Naive B cell (primary cell): Measurements from ENCODE around the gene DHX16. TPM values are rescaled to one million over a fixed set of nuclear protein-coding genes. Genes with fewer than 3 reads are reported as not detected.

Experiments used
- ATAC-seq, 2 donors: fragments of 150-1000 bp; cut with Tn5 transposase; 2 replicates each; pipeline ENCODE4 v1.10.0; 2021; ENCODE audit warnings: low read depth in 2 of 2, mild to moderate bottlenecking in 2 of 2, moderate library complexity in 2 of 2
- DNase-seq: peaks from one replicate; pipeline ENCODE4 v3.0.0; 2022
- H3K27ac Mint-ChIP-seq, 6 donors: one replicate each; pipeline ENCODE4 v1.8.0; 2020 to 2022; ENCODE audit warnings: mild to moderate bottlenecking in 6 of 6, mixed read lengths in 6 of 6, moderate library complexity in 5 of 6, inconsistent platforms in 2 of 6
- H3K27me3 Mint-ChIP-seq, 3 donors: one replicate each; pipeline ENCODE4 v1.8.0; 2021 to 2022; ENCODE audit warnings: mixed read lengths in 3 of 3, mild to moderate bottlenecking in 1 of 3
- H3K36me3 Mint-ChIP-seq, 2 donors: one replicate each; pipeline ENCODE4 v1.8.0; 2020 to 2022; ENCODE audit warnings: mixed read lengths in 2 of 2, inconsistent platforms in 1 of 2, mild to moderate bottlenecking in 1 of 2
- H3K4me1 Mint-ChIP-seq, 3 donors: one replicate each; pipeline ENCODE4 v1.8.0; 2020 to 2022; ENCODE audit warnings: mixed read lengths in 3 of 3, inconsistent platforms in 1 of 3, mild to moderate bottlenecking in 1 of 3, moderate library complexity in 1 of 3
- H3K4me3 Mint-ChIP-seq, 8 donors: one replicate each; pipeline ENCODE4 v1.8.0; 2020 to 2022; ENCODE audit warnings: mild to moderate bottlenecking in 8 of 8, mixed read lengths in 8 of 8, moderate library complexity in 8 of 8, inconsistent platforms in 2 of 8
- H3K9me3 Mint-ChIP-seq, 7 donors: one replicate each; pipeline ENCODE4 v1.8.0; 2020 to 2022; ENCODE audit warnings: mixed read lengths in 7 of 7, mild to moderate bottlenecking in 5 of 7, inconsistent platforms in 2 of 7, moderate library complexity in 1 of 7
- polyA plus RNA-seq, 6 donors: library from polyadenylated mRNA; unstranded; fragments of 300-500 nt; fragmentation: Illumina TruSeq; gene quantifications; one replicate each; pipeline ENCODE4 v1.2.3, GENCODE V29; 2021; ENCODE audit warnings: low read depth in 6 of 6

The DHX16 gene
- polyA plus RNA-seq, 6 donors from 2014 or later = 4.2 to 27.0 (median 16.1) TPM

DNA sequence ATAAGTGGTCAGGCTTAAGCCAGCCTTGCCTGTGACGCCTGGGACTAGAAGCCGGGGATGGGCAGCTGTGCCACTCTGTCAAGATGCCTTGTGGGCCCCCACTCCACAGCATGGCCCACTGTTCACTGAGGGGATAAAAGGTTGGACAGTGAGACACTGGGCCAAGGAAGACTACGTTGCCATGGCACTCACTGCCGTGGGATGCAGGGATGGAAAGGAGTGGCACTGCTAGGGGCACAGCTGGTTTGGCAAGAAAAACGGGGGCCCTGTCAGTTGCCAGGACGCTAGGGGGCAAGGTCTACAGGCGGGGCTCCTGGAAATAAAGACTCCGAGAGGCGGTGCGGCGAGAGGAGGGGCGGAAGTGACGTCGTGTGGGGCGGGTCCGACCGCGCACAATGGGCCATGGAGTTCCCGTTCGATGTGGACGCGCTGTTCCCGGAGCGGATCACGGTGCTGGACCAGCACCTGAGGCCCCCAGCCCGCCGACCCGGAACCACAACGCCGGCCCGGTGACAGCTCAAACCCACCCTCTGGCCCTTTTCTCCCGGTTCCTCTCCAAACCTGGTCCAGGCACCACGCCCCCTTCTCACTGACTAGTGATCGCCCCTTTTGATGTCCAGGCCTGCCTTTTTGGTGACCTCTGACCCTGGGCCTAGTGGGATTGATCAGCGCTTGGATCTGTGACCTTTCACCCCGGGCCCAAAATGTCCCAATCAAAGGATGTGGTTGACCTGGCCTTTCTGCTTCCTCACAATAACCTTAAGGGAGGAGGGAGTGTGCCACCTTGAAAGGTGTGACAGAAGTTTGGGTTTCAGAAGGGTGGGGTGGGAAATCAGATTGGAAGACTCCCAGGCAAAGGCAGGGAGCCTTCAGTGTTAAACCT lies 46.1 kb downstream of the DHX16 start, which contains the start of gene ATAT1:
TSS of gene ATAT1 (plus strand) at position 391 of the 883 bp plus-strand sequence.
- H3K4me3 Mint-ChIP-seq = peak within 1 kb of the TSS; percentile 87 to 95 (median 90)

DNA sequence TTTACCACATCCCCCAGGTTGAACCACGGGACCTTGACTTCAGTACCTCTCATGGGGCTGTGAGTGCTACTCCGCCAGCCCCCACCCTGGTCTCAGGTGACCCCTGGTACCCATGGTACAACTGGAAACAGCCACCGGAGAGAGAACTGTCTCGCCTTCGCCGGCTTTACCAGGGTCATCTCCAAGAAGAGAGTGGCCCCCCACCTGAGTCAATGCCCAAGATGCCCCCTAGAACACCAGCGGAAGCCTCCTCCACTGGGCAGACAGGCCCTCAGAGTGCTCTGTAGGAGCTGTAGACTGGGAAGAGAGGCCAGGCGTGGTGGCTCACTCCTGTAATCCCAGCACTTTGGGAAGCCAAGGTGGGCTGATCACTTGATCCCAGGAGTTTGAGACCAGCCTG lies 47.3 kb downstream of the DHX16 start:
- H3K4me1 Mint-ChIP-seq = peaks cover 19 to 33% (median 25%) of the 10 kb centered on the region in 3 donors
- H3K27ac Mint-ChIP-seq = peak overlapping the region in 3 of 6 donors; percentile 41 to 93 (median 93)
- no peaks in the 10 kb centered on the region for H3K27me3 Mint-ChIP-seq
- peak overlapping the region in 4 of 8 donors; percentile 65 to 89 (median 83) for H3K4me3 Mint-ChIP-seq
- ATAC-seq = no peak
- peaks cover 0 to 14% of the 10 kb centered on the region in 2 donors for H3K36me3 Mint-ChIP-seq
- H3K9me3 Mint-ChIP-seq = no peaks in the 10 kb centered on the region
- DNase-seq = no peak

More for the DNA sequence above, 46.1 kb downstream of the DHX16 start, which contains the start of gene ATAT1:
- no peaks in the 10 kb centered on the region for H3K9me3 Mint-ChIP-seq
- peak within 1 kb of the TSS; percentile 93 to 97 (median 96) for H3K27ac Mint-ChIP-seq
- H3K4me1 Mint-ChIP-seq = peaks cover 19 to 33% (median 25%) of the 10 kb centered on the region in 3 donors
- peaks cover 0 to 14% of the 10 kb centered on the region in 2 donors for H3K36me3 Mint-ChIP-seq
- no peaks in the 10 kb centered on the region for H3K27me3 Mint-ChIP-seq
- ATAC-seq (peak; percentile 100), DNase-seq (peak; percentile 87)

DNA sequence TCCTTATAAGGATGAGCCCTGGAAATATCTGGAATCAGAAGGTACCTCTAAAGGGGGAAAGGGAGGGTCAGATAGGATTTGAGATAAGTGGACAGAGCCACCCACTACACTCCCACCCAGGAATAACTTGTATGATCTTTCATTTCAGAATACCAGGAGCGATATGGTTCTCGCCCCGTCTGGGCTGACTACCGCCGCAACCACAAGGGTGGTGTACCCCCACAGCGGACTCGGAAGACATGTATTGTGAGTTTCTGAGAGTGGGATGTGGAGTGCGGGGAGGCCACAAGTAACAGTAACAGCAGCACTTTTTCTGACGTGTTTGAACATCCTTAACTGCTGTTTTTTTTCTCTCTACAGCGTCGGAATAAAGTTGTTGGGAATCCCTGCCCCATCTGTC lies 53.2 kb downstream of the DHX16 start:
- H3K4me3 Mint-ChIP-seq = peak overlapping the region in 5 of 8 donors; percentile 6 to 100 (median 94)
- DNase-seq (no peak), ATAC-seq (no peak)
- peaks cover 18 to 23% (median 21%) of the 10 kb centered on the region in 3 donors for H3K4me1 Mint-ChIP-seq
- peaks cover 0 to 4% (median 0%) of the 10 kb centered on the region in 7 donors for H3K9me3 Mint-ChIP-seq
- peaks cover 22 to 31% of the 10 kb centered on the region in 2 donors for H3K36me3 Mint-ChIP-seq
- peak overlapping the region in 3 of 6 donors; percentile 22 to 100 (median 52) for H3K27ac Mint-ChIP-seq
- H3K27me3 Mint-ChIP-seq = no peaks in the 10 kb centered on the region

DNA sequence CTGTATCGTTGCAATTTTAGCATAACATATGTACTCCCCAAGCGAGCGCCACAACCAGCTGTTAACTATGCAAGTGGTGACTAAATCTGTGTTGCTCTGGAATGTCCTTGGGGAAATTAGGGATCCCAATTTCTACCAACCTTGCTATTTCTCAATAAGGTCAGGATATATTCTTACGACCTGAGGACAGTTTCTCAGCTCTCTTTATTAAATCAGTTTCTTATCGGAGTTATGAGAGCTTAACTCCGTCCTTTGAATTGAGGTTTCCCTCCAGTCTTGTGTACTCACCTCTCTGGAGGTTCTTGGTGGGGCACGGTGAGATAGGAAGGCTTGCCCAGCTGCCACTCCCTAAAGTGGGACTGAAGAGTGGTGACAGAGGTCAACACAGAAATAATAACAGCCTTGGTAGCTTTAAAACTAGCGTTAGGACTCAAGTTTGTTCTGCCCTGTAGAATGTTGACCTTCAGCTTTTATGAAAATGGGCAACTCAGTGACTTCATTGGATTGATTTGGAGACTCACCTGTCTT lies 54.5 kb downstream of the DHX16 start:
- Mint-ChIP-seq H3K4me1 (peaks cover 26 to 32% (median 29%) of the 10 kb centered on the region in 3 donors), H3K36me3 (peaks cover 22 to 30% of the 10 kb centered on the region in 2 donors), H3K27ac (peak overlapping the region; percentile 99 to 100 (median 100)), H3K4me3 (peak overlapping the region; percentile 94 to 100 (median 98)), H3K9me3 (peaks cover 0 to 4% (median 0%) of the 10 kb centered on the region in 7 donors), H3K27me3 (no peaks in the 10 kb centered on the region)
- DNase-seq = no peak
- no peak for ATAC-seq

DNA sequence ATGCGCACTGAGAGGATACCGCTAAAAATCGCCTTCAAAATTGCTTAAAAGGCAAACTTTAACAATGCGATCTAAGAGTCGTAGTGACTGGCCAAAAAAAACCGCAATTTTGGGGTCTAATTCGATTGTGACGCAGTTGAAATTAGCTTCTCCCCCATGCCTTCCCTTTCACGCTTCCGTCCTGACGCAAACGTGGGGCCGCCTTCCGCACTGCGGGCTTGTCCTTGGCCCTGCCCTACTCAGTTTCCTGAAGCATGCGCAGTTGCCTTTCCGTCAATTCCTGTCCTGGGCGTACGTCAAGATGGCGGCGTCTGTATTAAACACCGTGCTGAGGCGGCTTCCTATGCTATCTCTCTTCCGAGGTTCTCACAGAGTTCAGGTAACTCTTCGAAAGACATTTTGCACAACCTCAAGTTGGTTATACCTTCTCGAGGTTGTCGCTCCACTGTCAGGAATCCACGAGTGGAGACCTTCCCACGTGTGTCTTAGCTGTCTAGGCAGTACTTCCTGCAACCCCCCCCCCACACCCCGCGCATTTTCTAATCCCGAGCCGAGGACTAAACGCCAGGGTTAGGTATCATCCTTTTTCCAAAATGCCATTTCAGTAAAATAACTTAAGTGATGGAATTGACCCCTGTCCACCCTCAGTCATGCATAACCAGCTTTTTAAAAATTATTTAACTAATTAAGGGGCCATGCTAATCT lies 55.1 kb downstream of the DHX16 start, which contains the start of gene MRPS18B:
TSS of gene MRPS18B (plus strand) at position 276 of the 705 bp plus-strand sequence. CDS start at position 302, 26 bp downstream.
- DNase-seq (peak; percentile 97), ATAC-seq (peak; percentile 74 to 75)
- Mint-ChIP-seq H3K9me3 (peaks cover 0 to 4% (median 0%) of the 10 kb centered on the region in 7 donors), H3K4me3 (peak within 1 kb of the TSS; percentile 94 to 100 (median 98)), H3K4me1 (peaks cover 26 to 38% (median 32%) of the 10 kb centered on the region in 3 donors), H3K27me3 (no peaks in the 10 kb centered on the region), H3K36me3 (peaks cover 22 to 30% of the 10 kb centered on the region in 2 donors), H3K27ac (peak within 1 kb of the TSS; percentile 99 to 100 (median 100))

DNA sequence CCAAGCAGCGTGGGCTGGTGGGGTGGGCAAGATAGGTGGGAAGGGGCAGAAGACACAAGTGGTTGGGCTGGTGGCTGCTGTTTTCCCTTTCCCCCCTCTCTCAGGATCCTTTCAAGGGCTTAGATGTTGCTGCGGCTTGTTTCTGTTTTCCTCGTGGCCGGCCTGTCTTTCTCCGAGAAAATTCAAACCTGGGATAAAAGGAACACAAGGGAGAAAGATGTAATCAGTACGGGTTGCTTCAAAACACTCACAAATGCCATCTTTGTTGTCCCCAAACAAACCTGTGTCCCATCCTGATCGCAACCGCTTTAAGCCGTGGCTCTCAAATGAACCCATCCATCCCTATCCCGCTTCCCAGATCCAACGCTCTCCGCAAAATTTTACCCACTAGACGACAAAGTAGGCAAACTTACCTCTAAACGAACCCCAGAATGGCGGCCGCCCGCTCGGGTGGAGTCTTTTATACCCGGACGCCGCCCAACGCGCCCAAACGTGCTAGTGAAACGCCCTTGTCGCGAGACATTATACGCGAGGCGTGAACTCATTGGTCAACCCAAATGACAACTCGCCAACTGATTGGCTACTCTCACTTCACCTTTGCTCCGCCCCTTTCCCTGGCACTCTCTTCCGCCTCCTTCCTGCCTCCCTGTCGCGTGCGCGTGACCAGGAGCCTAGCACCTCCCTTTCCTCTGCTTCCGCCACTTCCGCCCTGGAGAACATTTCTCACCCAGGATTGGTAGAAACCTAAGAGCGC lies 55.8 kb downstream of the DHX16 start, which contains the start of gene PPP1R10:
TSS of gene PPP1R10 (minus strand) at position 433 of the 754 bp plus-strand sequence. CDS start 7,299 bp downstream, outside the sequence.
- H3K9me3 Mint-ChIP-seq = peaks cover 0 to 4% (median 0%) of the 10 kb centered on the region in 7 donors
- H3K4me3 Mint-ChIP-seq = peak within 1 kb of the TSS; percentile 94 to 100 (median 98)
- DNase-seq (peak; percentile 99), ATAC-seq (peak; percentile 70 to 72)
- peaks cover 25 to 46% (median 36%) of the 10 kb centered on the region in 3 donors for H3K4me1 Mint-ChIP-seq
- no peaks in the 10 kb centered on the region for H3K27me3 Mint-ChIP-seq
- peaks cover 22 to 30% of the 10 kb centered on the region in 2 donors for H3K36me3 Mint-ChIP-seq
- peak within 1 kb of the TSS; percentile 99 to 100 (median 100) for H3K27ac Mint-ChIP-seq

DNA sequence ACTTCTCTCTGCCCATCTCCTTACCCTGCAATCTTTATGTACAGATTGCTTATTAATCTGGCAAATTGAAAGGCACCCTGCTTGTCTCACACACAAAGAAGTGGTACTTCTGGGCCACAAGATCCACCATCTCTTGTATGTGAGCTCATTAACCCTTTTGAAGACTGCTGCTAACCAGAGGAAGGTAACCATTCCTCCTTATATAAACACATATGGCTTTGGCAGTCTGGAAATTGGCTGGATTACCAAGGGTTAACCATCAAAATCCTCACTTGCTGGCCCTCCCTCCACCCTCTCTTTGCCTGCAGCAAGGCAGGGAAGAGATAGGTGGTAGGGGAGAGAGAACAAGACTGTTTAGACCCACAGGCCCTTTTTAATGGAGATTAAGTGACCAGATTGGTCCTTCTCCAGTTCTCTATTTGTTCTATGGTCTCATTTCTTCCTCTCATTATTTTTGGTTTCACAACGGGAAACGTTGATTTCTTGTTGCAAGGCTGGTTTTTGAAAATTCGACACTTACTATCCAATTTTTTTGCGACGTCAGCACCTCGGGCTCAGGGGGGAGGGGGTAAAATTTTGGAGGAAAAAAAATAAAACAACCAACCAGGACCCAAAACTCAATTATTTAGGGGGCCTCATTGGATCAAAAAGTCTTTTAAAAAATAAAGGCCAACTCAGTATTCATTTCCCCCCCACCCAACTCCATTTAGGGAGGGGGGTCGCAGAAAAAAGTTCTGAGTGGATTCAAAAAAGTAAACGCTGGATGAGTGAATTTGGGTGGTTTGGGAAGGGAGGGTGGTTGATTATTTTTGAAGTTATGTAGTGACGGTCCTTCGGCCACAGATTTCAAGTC lies 56.6 kb downstream of the DHX16 start:
- ATAC-seq (no peak), DNase-seq (peak; percentile 50)
- Mint-ChIP-seq H3K36me3 (peaks cover 22 to 30% of the 10 kb centered on the region in 2 donors), H3K27ac (peak overlapping the region; percentile 99 to 100 (median 100)), H3K9me3 (peaks cover 0 to 4% (median 0%) of the 10 kb centered on the region in 7 donors), H3K4me3 (peak overlapping the region; percentile 94 to 100 (median 98)), H3K4me1 (peaks cover 33 to 54% (median 44%) of the 10 kb centered on the region in 3 donors), H3K27me3 (no peaks in the 10 kb centered on the region)

DNA sequence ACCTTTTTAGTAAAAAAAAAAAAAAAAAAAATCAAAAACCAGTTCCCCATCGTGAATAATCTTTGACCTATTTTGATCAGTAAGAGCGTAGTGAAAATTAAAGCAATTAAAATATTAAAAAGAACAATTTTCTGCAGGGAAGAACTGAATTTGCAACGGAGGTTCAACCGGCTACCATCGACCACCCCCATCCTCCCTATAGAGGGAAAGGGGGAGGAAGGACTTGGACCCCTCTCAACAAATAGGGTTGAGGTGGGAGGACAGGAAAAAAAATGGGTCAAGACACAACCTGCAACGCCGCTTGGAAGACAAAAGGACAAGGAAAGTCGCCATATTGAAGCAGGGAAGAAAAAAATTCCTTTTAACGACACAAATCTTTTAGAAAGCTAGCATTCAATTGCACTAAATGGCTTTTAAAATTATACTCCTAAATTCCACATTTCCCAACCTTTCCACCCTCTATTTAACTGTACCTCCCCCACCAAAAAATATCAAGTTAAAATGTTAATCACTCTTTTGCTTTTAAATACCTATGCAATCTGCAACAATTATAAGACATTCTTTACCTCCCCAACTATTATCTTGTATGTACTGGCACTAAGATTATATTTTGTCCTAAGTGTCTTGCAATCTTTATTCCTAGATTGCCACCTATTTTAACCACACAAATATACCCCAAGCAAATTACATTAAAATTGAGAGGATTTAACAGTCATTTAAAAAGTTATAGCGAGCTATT lies 57.4 kb downstream of the DHX16 start:
- peaks cover 0 to 4% (median 0%) of the 10 kb centered on the region in 7 donors for H3K9me3 Mint-ChIP-seq
- DNase-seq (peak; percentile 42), ATAC-seq (no peak)
- H3K27ac Mint-ChIP-seq = peak overlapping the region; percentile 99 to 100 (median 100)
- H3K4me3 Mint-ChIP-seq = peak overlapping the region; percentile 94 to 100 (median 98)
- H3K4me1 Mint-ChIP-seq = peaks cover 37 to 60% (median 48%) of the 10 kb centered on the region in 3 donors
- H3K27me3 Mint-ChIP-seq = no peaks in the 10 kb centered on the region
- peaks cover 22 to 30% of the 10 kb centered on the region in 2 donors for H3K36me3 Mint-ChIP-seq

DNA sequence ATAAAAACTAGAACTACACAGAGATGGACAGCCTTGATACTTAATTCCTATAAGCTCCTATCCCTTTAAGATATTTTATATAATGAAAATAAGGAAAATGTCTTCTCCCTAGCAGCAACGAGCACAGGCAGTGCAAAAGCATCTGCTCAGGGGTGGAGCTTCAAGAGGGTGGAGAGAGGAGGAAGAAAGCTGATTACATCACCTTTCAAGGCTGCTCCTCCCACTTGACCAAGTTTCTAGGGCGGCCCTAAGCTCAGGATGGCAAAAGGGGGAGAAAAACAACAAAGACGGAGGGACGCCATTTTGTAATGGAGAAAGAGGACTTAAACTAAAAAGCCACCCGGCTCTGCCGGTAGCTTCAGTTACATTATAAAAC lies 58.0 kb downstream of the DHX16 start:
- peaks cover 37 to 65% (median 54%) of the 10 kb centered on the region in 3 donors for H3K4me1 Mint-ChIP-seq
- peaks cover 22 to 30% of the 10 kb centered on the region in 2 donors for H3K36me3 Mint-ChIP-seq
- ATAC-seq (peak; percentile 59 to 60), DNase-seq (peak; percentile 89)
- H3K9me3 Mint-ChIP-seq = peaks cover 0 to 4% (median 0%) of the 10 kb centered on the region in 7 donors
- H3K4me3 Mint-ChIP-seq = peak overlapping the region; percentile 94 to 100 (median 98)
- no peaks in the 10 kb centered on the region for H3K27me3 Mint-ChIP-seq
- peak overlapping the region; percentile 99 to 100 (median 100) for H3K27ac Mint-ChIP-seq

DNA sequence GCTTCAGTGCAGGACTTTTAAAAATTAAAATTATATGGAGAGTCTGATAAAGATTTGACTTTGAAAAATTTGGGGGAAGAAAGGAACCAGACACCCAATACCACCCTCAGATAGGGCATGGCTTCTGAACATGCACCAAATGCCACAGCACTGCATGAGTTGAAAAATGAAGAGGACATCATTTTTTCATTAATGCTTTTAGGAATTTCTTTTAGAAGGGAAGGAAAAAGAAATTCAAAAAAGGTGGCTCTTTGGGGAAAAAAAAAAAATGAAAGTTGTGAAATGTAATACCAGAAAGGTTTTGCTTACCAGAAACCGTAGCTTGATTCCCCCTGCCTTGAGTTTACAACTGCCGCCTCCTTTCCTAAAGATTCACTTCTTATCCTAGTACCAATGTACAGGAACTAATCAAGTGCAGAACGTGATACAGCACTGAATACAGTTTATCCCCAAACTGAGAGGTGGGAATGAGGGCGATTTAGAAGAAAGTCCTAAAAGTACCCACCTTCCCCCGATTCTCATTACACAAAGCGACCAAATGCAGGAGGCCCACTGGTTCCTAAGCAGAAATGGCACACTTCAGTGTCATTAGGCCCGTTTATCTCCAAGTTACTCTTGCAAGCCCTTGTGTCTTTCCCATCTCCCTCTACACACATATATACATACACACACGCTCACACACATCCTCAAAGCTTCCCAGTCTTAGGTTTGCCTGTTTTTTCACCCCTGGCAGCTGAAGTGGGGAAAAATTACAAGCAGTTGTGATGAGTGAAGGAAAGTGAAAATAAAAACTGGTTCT lies 58.6 kb downstream of the DHX16 start:
- Mint-ChIP-seq H3K27ac (peak overlapping the region; percentile 99 to 100 (median 100)), H3K27me3 (no peaks in the 10 kb centered on the region), H3K9me3 (peaks cover 0 to 4% (median 0%) of the 10 kb centered on the region in 7 donors), H3K4me3 (peak overlapping the region; percentile 94 to 100 (median 98)), H3K4me1 (peaks cover 42 to 66% (median 58%) of the 10 kb centered on the region in 3 donors), H3K36me3 (peaks cover 22 to 30% of the 10 kb centered on the region in 2 donors)
- ATAC-seq = no peak
- DNase-seq = no peak
